ENCODE data around the gene TNPO2.

The TNPO2 gene

GRCh38 chr19:12723641-12724426 lies at the start of gene TNPO2:
Gene TNPO2, minus strand, starts transcription at chr19:12723932. Its CDS starts 2,955 bp downstream, at chr19:12720977.
- Histone ChIP-seq H3K4me3 (ENCODE audit: low read length) (peak within 1 kb of the TSS; percentile 71), H3K27ac (ENCODE audit: low read length) (no peak within 1 kb of the TSS), H3K4me1 (ENCODE audit: control insufficient read depth, insufficient read depth, low read length) (no peaks in the 10 kb centered on the region; the same call in 1 of the 2 replicates), H3K36me3 (ENCODE audit: control insufficient read depth, insufficient read depth, low read length) (peaks cover 8% of the 10 kb centered on the region), H3K27me3 (ENCODE audit: control insufficient read depth, insufficient read depth, low read length) (no peaks in the 10 kb centered on the region), H3K9me3 (ENCODE audit: control insufficient read depth, insufficient read depth, low read length) (no peaks in the 10 kb centered on the region)
- no peak for DNase-seq (ENCODE audit: low read depth, low spot score)
- WGBS (ENCODE audit: insufficient coverage, insufficient read length) = no CpG with 5 or more reads among the region's 28 CpGs

- no CpG with 5 or more reads among the region's 4 CpGs for WGBS (ENCODE audit: insufficient coverage, insufficient read length)
- H3K27ac ChIP-seq (ENCODE audit: low read length) = no peak overlapping the region
These were observed 48.6 kb upstream of the TNPO2 start for GRCh38 chr19:12772323-12772722.

GRCh38 chr19:12770922-12771321 lies 47.2 kb upstream of the TNPO2 start:
- H3K36me3 ChIP-seq (ENCODE audit: control insufficient read depth, insufficient read depth, low read length) = peaks cover 9% of the 10 kb centered on the region; the same call in 1 of the 2 replicates
- H3K9me3 ChIP-seq (ENCODE audit: control insufficient read depth, insufficient read depth, low read length) = no peaks in the 10 kb centered on the region
- 0 out of 2 replicates have a peak, but pooled peaks cover 2% of the 10 kb centered on the region for H3K4me1 ChIP-seq (ENCODE audit: control insufficient read depth, insufficient read depth, low read length)
- H3K27me3 ChIP-seq (ENCODE audit: control insufficient read depth, insufficient read depth, low read length) = no peaks in the 10 kb centered on the region
- no peak for DNase-seq (ENCODE audit: low read depth, low spot score)
- no CpG with 5 or more reads among the region's 13 CpGs for WGBS (ENCODE audit: insufficient coverage, insufficient read length)
- no peak overlapping the region for H3K4me3 ChIP-seq (ENCODE audit: low read length)
- H3K27ac ChIP-seq (ENCODE audit: low read length) = no peak overlapping the region

More at GRCh38 chr19:12772323-12772722, 48.6 kb upstream of the TNPO2 start:
- no peaks in the 10 kb centered on the region for H3K27me3 ChIP-seq (ENCODE audit: control insufficient read depth, insufficient read depth, low read length)
- H3K9me3 ChIP-seq (ENCODE audit: control insufficient read depth, insufficient read depth, low read length) = no peaks in the 10 kb centered on the region
- no peak overlapping the region for H3K4me3 ChIP-seq (ENCODE audit: low read length)
- peaks cover 9% of the 10 kb centered on the region; the same call in 1 of the 2 replicates for H3K36me3 ChIP-seq (ENCODE audit: control insufficient read depth, insufficient read depth, low read length)
- H3K4me1 ChIP-seq (ENCODE audit: control insufficient read depth, insufficient read depth, low read length) = peaks cover 3% of the 10 kb centered on the region; the same call in 1 of the 2 replicates
- DNase-seq (ENCODE audit: low read depth, low spot score) = no peak

GRCh38 chr19:12769689-12770088 lies 46.0 kb upstream of the TNPO2 start:
- H3K36me3 ChIP-seq (ENCODE audit: control insufficient read depth, insufficient read depth, low read length) = peaks cover 14% of the 10 kb centered on the region
- H3K9me3 ChIP-seq (ENCODE audit: control insufficient read depth, insufficient read depth, low read length) = no peaks in the 10 kb centered on the region
- no peak overlapping the region for H3K27ac ChIP-seq (ENCODE audit: low read length)
- no peak overlapping the region for H3K4me3 ChIP-seq (ENCODE audit: low read length)
- no peaks in the 10 kb centered on the region for H3K27me3 ChIP-seq (ENCODE audit: control insufficient read depth, insufficient read depth, low read length)
- no peak for DNase-seq (ENCODE audit: low read depth, low spot score)
- WGBS (ENCODE audit: insufficient coverage, insufficient read length) = no CpG with 5 or more reads among the region's 37 CpGs
- H3K4me1 ChIP-seq (ENCODE audit: control insufficient read depth, insufficient read depth, low read length) = 0 out of 2 replicates have a peak, but pooled peaks cover 2% of the 10 kb centered on the region

- WGBS (ENCODE audit: insufficient coverage, insufficient read length) = no CpG with 5 or more reads among the region's 15 CpGs
- Histone ChIP-seq H3K9me3 (ENCODE audit: control insufficient read depth, insufficient read depth, low read length) (no peaks in the 10 kb centered on the region), H3K36me3 (ENCODE audit: control insufficient read depth, insufficient read depth, low read length) (peaks cover 22% of the 10 kb centered on the region), H3K4me3 (ENCODE audit: low read length) (no peak overlapping the region), H3K4me1 (ENCODE audit: control insufficient read depth, insufficient read depth, low read length) (0 out of 2 replicates have a peak, but pooled peaks cover 2% of the 10 kb centered on the region), H3K27me3 (ENCODE audit: control insufficient read depth, insufficient read depth, low read length) (no peaks in the 10 kb centered on the region), H3K27ac (ENCODE audit: low read length) (no peak overlapping the region)
- DNase-seq (ENCODE audit: low read depth, low spot score) = no peak
These were observed 43.9 kb upstream of the TNPO2 start for GRCh38 chr19:12767666-12768065.

- DNase-seq (ENCODE audit: low read depth, low spot score) = no peak
- no peak overlapping the region for H3K27ac ChIP-seq (ENCODE audit: low read length)
- no peak overlapping the region for H3K4me3 ChIP-seq (ENCODE audit: low read length)
- WGBS (ENCODE audit: insufficient coverage, insufficient read length) = no CpG with 5 or more reads among the region's 11 CpGs
- no peaks in the 10 kb centered on the region for H3K9me3 ChIP-seq (ENCODE audit: control insufficient read depth, insufficient read depth, low read length)
- H3K27me3 ChIP-seq (ENCODE audit: control insufficient read depth, insufficient read depth, low read length) = no peaks in the 10 kb centered on the region
- H3K36me3 ChIP-seq (ENCODE audit: control insufficient read depth, insufficient read depth, low read length) = peaks cover 22% of the 10 kb centered on the region
- H3K4me1 ChIP-seq (ENCODE audit: control insufficient read depth, insufficient read depth, low read length) = 0 out of 2 replicates have a peak, but pooled peaks cover 2% of the 10 kb centered on the region
These were observed 43.4 kb upstream of the TNPO2 start for GRCh38 chr19:12767150-12767549.

- peaks cover 20% of the 10 kb centered on the region for H3K36me3 ChIP-seq (ENCODE audit: control insufficient read depth, insufficient read depth, low read length)
- H3K9me3 ChIP-seq (ENCODE audit: control insufficient read depth, insufficient read depth, low read length) = no peaks in the 10 kb centered on the region
- no peak overlapping the region for H3K27ac ChIP-seq (ENCODE audit: low read length)
- DNase-seq (ENCODE audit: low read depth, low spot score) = no peak
- 100% methylated on average over 1 of the region's 30 CpGs for WGBS (ENCODE audit: insufficient coverage, insufficient read length)
- peak overlapping the region; percentile 14; the same call in 1 of the 2 replicates for H3K4me3 ChIP-seq (ENCODE audit: low read length)
- H3K4me1 ChIP-seq (ENCODE audit: control insufficient read depth, insufficient read depth, low read length) = 0 out of 2 replicates have a peak, but pooled peaks cover 2% of the 10 kb centered on the region
- H3K27me3 ChIP-seq (ENCODE audit: control insufficient read depth, insufficient read depth, low read length) = no peaks in the 10 kb centered on the region
These were observed 42.4 kb upstream of the TNPO2 start for GRCh38 chr19:12766051-12766521.

- Histone ChIP-seq H3K27me3 (ENCODE audit: control insufficient read depth, insufficient read depth, low read length) (no peaks in the 10 kb centered on the region), H3K9me3 (ENCODE audit: control insufficient read depth, insufficient read depth, low read length) (no peaks in the 10 kb centered on the region), H3K4me3 (ENCODE audit: low read length) (no peak overlapping the region), H3K27ac (ENCODE audit: low read length) (no peak overlapping the region), H3K36me3 (ENCODE audit: control insufficient read depth, insufficient read depth, low read length) (peaks cover 16% of the 10 kb centered on the region), H3K4me1 (ENCODE audit: control insufficient read depth, insufficient read depth, low read length) (no peaks in the 10 kb centered on the region)
- DNase-seq (ENCODE audit: low read depth, low spot score) = no peak
- WGBS (ENCODE audit: insufficient coverage, insufficient read length) = no CpG with 5 or more reads among the region's 16 CpGs
These were observed 41.0 kb upstream of the TNPO2 start for GRCh38 chr19:12764698-12765097.

- Histone ChIP-seq H3K27ac (ENCODE audit: low read length) (no peak overlapping the region), H3K36me3 (ENCODE audit: control insufficient read depth, insufficient read depth, low read length) (peaks cover 16% of the 10 kb centered on the region), H3K9me3 (ENCODE audit: control insufficient read depth, insufficient read depth, low read length) (no peaks in the 10 kb centered on the region), H3K4me3 (ENCODE audit: low read length) (no peak overlapping the region), H3K27me3 (ENCODE audit: control insufficient read depth, insufficient read depth, low read length) (no peaks in the 10 kb centered on the region), H3K4me1 (ENCODE audit: control insufficient read depth, insufficient read depth, low read length) (no peaks in the 10 kb centered on the region)
- DNase-seq (ENCODE audit: low read depth, low spot score) = no peak
- no CpG with 5 or more reads among the region's 11 CpGs for WGBS (ENCODE audit: insufficient coverage, insufficient read length)
These were observed 39.4 kb upstream of the TNPO2 start for GRCh38 chr19:12763100-12763499.

- no peak for DNase-seq (ENCODE audit: low read depth, low spot score)
- peaks cover 2% of the 10 kb centered on the region; the same call in 1 of the 2 replicates for H3K4me1 ChIP-seq (ENCODE audit: control insufficient read depth, insufficient read depth, low read length)
- no peaks in the 10 kb centered on the region for H3K9me3 ChIP-seq (ENCODE audit: control insufficient read depth, insufficient read depth, low read length)
- H3K27ac ChIP-seq (ENCODE audit: low read length) = no peak overlapping the region
- H3K4me3 ChIP-seq (ENCODE audit: low read length) = no peak overlapping the region
- H3K36me3 ChIP-seq (ENCODE audit: control insufficient read depth, insufficient read depth, low read length) = peaks cover 9% of the 10 kb centered on the region
- no CpG with 5 or more reads among the region's 6 CpGs for WGBS (ENCODE audit: insufficient coverage, insufficient read length)
- no peaks in the 10 kb centered on the region for H3K27me3 ChIP-seq (ENCODE audit: control insufficient read depth, insufficient read depth, low read length)
These were observed 36.0 kb upstream of the TNPO2 start for GRCh38 chr19:12759686-12760085.
